Mucosa of rectum (tissue), 2 donors: ENCODE data around the gene COMMD1.
A peak's percentile ranks its signal among the peaks of the same experiment; 100 is the strongest.
"Not testable (repeated sequence)": the region's sequence is repeated elsewhere in the genome, so short reads cannot be mapped to it uniquely, and the experiment has no call there.

Experiments used
- H3K27ac ChIP-seq, 2 donors: one replicate each; pipeline ENCODE4 v1.7.0; 2013; ENCODE audit warnings: inconsistent platforms in 2 of 2, low read depth in 2 of 2, low read length in 2 of 2
- H3K27me3 ChIP-seq, 2 donors: one replicate each; pipeline ENCODE4 v1.7.0; 2013; ENCODE audit warnings: low read length in 2 of 2; ENCODE audit not compliant: control insufficient read depth in 2 of 2, insufficient read depth in 2 of 2
- H3K36me3 ChIP-seq, 2 donors: one replicate each; pipeline ENCODE4 v1.7.0; 2013; ENCODE audit warnings: low read length in 2 of 2; ENCODE audit not compliant: control insufficient read depth in 2 of 2, insufficient read depth in 2 of 2
- H3K4me1 ChIP-seq, 2 donors: one replicate each; pipeline ENCODE4 v1.7.0; 2013; ENCODE audit warnings: low read length in 2 of 2, mild to moderate bottlenecking in 1 of 2; ENCODE audit not compliant: control insufficient read depth in 2 of 2, insufficient read depth in 2 of 2
- H3K4me3 ChIP-seq, 2 donors: one replicate each; pipeline ENCODE4 v1.7.0; 2013; ENCODE audit warnings: low read length in 2 of 2
- H3K9ac ChIP-seq, 2 donors: one replicate each; pipeline ENCODE4 v1.7.0; 2013; ENCODE audit warnings: low read length in 2 of 2, low read depth in 1 of 2, mild to moderate bottlenecking in 1 of 2
- H3K9me3 ChIP-seq, 2 donors: one replicate each; pipeline ENCODE4 v1.7.0; 2013; ENCODE audit warnings: low read length in 2 of 2; ENCODE audit not compliant: control insufficient read depth in 2 of 2
- donor health status: healthy.
- donor health status: Normal muscosa, but diverticular disease.

The COMMD1 gene

DNA sequence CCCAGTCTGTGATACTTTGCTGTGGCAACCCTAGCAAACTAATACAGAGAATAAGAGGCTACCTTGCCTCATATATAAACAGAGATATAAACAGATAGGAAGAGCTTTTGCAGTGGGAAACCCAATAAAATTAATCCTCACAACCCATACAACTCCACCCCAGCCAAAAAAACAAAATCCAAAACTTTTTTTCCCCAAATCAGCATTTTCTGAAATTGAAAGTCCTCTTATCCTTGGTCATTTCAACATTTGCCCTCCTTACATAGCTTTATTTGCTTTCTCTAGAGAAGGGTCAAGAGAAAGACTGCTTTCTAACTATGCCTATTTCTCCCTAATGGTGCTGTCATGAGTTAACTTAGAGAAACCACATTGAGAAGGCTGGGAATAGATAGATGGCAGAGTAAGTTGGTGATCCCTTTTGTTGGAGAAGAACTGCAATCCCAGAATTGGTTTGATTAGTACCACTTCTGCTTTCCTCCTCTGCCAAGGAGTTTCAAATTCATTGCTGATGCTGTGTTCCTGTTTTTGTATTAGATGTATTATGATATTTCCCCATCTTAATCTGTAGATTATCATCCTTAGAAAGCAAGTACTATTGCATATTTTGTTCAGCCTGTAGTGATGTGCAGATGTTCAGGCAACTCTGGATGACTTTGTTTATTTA is 214.0 kb downstream of the COMMD1 start:
- Histone ChIP-seq H3K27ac (no peak overlapping the region), H3K4me1 (no peaks in the 10 kb centered on the region), H3K27me3 (no peaks in the 10 kb centered on the region), H3K4me3 (no peak overlapping the region), H3K9me3 (no peaks in the 10 kb centered on the region), H3K36me3 (no peaks in the 10 kb centered on the region), H3K9ac (peak overlapping the region in 1 of 2 donors; percentile 14)

DNA sequence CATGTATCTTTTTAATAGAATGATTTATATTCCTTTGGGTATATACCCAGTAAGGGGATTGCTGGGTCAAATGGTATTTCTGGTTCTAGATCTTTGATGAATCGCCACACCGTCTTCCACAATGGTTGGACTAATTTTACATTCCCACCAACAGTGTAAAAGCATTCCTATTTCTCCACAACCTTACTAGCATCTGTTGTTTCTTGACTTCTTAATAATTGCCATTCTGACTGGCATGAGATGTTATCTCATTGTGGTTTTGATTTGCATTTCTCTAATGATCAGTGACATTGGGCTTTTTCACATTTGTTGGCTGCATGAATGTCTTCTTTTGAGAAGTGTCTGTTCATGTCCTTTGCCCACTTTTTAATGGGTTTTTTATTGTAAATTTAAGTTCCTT is 220.8 kb downstream of the COMMD1 start:
- not testable (repeated sequence) for H3K27me3 ChIP-seq, H3K4me1 ChIP-seq, H3K36me3 ChIP-seq, H3K9ac ChIP-seq, H3K4me3 ChIP-seq, H3K27ac ChIP-seq, H3K9me3 ChIP-seq

DNA sequence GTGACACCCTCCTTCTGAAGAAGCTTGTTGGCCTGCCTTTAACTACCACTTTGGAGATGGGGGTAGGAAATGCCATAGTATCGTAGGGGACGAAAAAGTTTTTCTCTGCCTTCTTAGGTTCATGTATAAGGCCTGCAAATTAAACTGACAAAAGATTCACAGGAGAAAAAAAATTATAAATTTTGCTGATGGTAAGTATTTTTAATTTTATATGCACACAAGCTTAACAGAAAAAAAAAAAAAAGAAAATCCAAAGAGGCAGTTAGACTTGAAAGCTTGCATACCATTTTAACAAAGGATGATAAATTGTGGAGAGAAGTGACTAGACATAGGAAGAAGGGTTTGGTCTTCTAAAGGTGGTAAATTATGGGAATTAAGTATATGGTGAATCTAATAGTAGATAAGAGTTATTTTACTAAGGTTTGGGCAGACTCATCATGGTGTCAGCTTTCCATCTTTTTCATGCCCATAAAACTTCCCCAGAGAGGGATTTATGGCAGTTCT is 227.9 kb downstream of the COMMD1 start:
- no peaks in the 10 kb centered on the region for H3K9me3 ChIP-seq
- H3K4me3 ChIP-seq, result no peak overlapping the region
- H3K36me3 ChIP-seq, result no peaks in the 10 kb centered on the region
- peaks cover 0 to 2% of the 10 kb centered on the region in 2 donors for H3K4me1 ChIP-seq
- no peak overlapping the region for H3K9ac ChIP-seq
- H3K27me3 ChIP-seq, result no peaks in the 10 kb centered on the region
- H3K27ac ChIP-seq, result no peak overlapping the region

GRCh38 chr2:62136956-62137830 is 231.7 kb downstream of the COMMD1 start:
- Histone ChIP-seq H3K27me3 (no peaks in the 10 kb centered on the region), H3K27ac (no peak overlapping the region), H3K36me3 (peaks cover 0 to 3% of the 10 kb centered on the region in 2 donors), H3K9ac (no peak overlapping the region), H3K4me1 (peaks cover 0 to 3% of the 10 kb centered on the region in 2 donors), H3K9me3 (no peaks in the 10 kb centered on the region), H3K4me3 (no peak overlapping the region)

DNA sequence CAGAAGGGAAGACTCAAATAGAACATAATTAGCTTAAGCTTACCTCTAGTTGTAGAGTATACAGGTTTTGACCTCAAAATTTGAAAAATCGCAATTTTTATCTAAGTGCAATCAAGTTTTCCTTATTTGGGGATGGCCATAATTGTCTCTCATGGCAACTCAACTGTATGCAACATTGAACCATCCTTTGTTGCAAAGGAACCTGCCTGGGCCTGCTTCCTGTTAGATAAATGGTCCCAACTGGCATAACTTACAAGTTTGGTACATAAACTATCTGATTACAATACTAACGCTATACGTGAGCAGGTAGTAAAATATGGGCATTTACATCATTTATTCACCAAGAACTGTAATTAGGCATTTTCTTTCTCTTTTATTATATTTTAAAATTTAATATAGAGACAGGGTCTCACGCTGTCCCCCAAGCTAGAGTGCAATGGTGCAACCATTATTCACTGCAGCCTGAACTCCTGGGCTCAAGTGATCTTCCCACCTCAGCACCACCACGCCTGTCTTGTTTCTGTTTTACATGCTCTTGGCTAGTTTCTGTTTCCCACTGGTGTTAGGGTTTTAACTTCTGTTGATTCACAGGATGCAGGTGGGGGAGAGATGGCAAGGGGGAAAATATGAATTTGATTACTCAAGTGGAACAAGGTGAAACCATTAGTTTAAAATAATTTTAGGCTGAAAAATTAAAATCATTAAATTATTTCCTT is 235.1 kb downstream of the COMMD1 start:
- H3K36me3 ChIP-seq, result peaks cover 0 to 3% of the 10 kb centered on the region in 2 donors

GRCh38 chr2:62141142-62141740 is 235.8 kb downstream of the COMMD1 start:
- no peaks in the 10 kb centered on the region for H3K27me3 ChIP-seq
- H3K9me3 ChIP-seq, result no peaks in the 10 kb centered on the region
- H3K36me3 ChIP-seq, result peaks cover 0 to 3% of the 10 kb centered on the region in 2 donors
- no peak overlapping the region for H3K27ac ChIP-seq
- peaks cover 0 to 3% of the 10 kb centered on the region in 2 donors for H3K4me1 ChIP-seq
- H3K4me3 ChIP-seq, result no peak overlapping the region
- no peak overlapping the region for H3K9ac ChIP-seq

More for the DNA sequence above, 235.1 kb downstream of the COMMD1 start:
- peaks cover 0 to 3% of the 10 kb centered on the region in 2 donors for H3K4me1 ChIP-seq
- H3K9me3 ChIP-seq, result no peaks in the 10 kb centered on the region
- no peaks in the 10 kb centered on the region for H3K27me3 ChIP-seq
- no peak overlapping the region for H3K27ac ChIP-seq
- no peak overlapping the region for H3K4me3 ChIP-seq
- no peak overlapping the region for H3K9ac ChIP-seq

DNA sequence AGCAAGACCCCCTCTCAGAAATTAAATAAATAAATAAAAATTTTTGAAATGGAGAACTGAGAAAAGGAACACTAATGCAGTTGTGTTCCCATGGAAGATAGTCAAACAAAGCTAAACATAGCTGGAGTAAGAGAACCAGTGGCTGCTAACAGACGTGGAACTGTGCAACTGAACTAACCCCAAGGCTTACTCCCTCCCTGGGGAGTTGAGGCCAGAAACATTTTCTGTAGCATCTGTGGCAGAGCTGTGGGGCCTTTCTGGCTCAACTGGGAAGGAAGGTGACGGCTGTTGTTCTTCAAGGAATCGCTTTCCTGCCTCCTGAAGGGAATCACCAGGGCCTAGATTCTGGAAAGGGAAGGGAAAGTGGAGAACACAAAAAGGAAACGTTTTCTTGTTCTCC is 236.6 kb downstream of the COMMD1 start:
- H3K27ac ChIP-seq, result no peak overlapping the region
- H3K4me1 ChIP-seq, result peaks cover 0 to 3% of the 10 kb centered on the region in 2 donors
- peaks cover 0 to 3% of the 10 kb centered on the region in 2 donors for H3K36me3 ChIP-seq
- H3K9me3 ChIP-seq, result no peaks in the 10 kb centered on the region
- no peak overlapping the region for H3K9ac ChIP-seq
- no peak overlapping the region for H3K4me3 ChIP-seq
- no peaks in the 10 kb centered on the region for H3K27me3 ChIP-seq

DNA sequence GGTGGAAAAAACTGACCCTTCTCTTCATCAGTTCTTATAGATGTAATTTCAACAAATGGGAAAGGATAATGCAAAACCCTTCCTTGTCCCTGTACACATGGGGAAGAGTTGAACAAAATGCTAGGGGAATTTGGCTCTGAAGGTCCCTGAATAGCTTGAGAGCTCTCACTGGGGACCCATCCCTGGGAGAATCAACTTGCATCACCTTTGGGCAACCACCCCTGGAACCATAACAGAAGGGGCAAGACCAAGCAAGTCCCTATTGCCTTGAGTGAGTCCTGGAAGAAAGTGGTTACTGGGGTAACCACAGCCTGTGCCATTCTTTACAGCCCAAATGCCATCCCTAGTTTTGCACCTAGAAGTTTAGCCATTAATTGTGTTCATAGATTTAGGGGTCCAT is 238.2 kb downstream of the COMMD1 start:
- no peak overlapping the region for H3K4me3 ChIP-seq
- no peak overlapping the region for H3K9ac ChIP-seq
- H3K9me3 ChIP-seq, result no peaks in the 10 kb centered on the region
- H3K36me3 ChIP-seq, result peaks cover 0 to 3% of the 10 kb centered on the region in 2 donors
- no peak overlapping the region for H3K27ac ChIP-seq
- peaks cover 0 to 3% of the 10 kb centered on the region in 2 donors for H3K4me1 ChIP-seq
- H3K27me3 ChIP-seq, result no peaks in the 10 kb centered on the region

DNA sequence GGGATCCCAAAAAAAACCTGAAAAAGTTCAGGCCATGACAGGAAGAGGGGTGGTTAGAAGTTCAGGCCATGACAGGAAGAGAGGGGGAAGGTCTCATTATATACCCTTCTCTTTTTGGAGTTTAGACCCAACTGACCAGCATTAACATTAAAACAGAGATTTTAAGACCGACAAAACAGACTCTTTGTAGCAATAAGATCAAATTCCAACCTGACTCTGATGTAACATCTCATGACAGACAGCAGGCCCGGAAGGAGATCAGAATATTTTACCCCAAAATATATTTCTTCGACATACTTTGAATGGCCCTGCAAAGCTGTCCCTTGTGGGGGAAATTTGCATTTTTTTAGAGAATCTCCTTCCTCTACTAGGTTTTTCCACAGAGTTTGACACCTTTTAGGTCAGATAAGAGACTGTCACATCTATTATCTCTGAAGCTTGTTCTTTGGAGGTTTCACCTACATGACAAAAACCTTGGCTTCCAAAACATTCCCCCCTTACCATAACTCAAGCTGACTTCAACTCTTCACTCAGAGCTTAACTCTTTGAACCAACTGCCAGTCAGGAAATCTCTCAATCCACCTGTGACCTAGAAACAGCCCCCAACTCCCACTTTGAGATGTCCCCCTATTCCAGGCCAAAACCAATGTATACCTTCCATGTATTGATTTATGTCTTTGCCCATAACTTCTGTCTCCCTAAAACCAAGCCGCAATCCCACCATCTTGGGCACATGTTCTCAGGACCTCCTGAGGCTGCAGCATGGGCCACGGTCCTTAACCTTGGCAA is 239.4 kb downstream of the COMMD1 start:
- H3K36me3 ChIP-seq, result peaks cover 0 to 3% of the 10 kb centered on the region in 2 donors
- H3K9me3 ChIP-seq, result no peaks in the 10 kb centered on the region
- no peak overlapping the region for H3K9ac ChIP-seq
- H3K4me3 ChIP-seq, result no peak overlapping the region
- H3K27ac ChIP-seq, result no peak overlapping the region
- no peaks in the 10 kb centered on the region for H3K27me3 ChIP-seq
- H3K4me1 ChIP-seq, result peaks cover 0 to 3% of the 10 kb centered on the region in 2 donors
